ENCODE data around the gene PTPN11. TPM values are rescaled to one million over a fixed set of nuclear protein-coding genes. Genes with fewer than 3 reads are reported as not detected.

The PTPN11 gene
- polyA plus RNA-seq, 1 donor (not counting 4 experiments of a cell fraction or from before 2014, with no cell fraction given), result 95.3 TPM

- no peak for FAIRE-seq
- H3K4me1 ChIP-seq (ENCODE audit: control insufficient read depth, extremely low read depth, insufficient read depth, low read length), result no peaks in the 10 kb centered on the region
- dilution Hi-C loops (cut with MboI; ENCODE audit: extremely low pct_ligation_motif_present, low sequenced_read_pairs), result no loop called here
- H4K20me1 ChIP-seq (ENCODE audit: control insufficient read depth, extremely low read depth, insufficient read depth, low read length), result no peaks in the 10 kb centered on the region
- no peaks in the 10 kb centered on the region for H3K9me1 ChIP-seq (ENCODE audit: control insufficient read depth, extremely low read depth, insufficient read depth, low read length)
- H3K4me3 ChIP-seq (ENCODE audit: control insufficient read depth in 2 of 3, extremely low read depth in 1 of 3, insufficient read depth in 2 of 3, low read depth in 1 of 3, low read length in 3 of 3), result no peak overlapping the region
- no peak overlapping the region for H2AFZ ChIP-seq (ENCODE audit: control insufficient read depth, low read length)
- no peaks in the 10 kb centered on the region for H3K79me2 ChIP-seq (ENCODE audit: control insufficient read depth, insufficient read depth, low read length)
- H3K9me3 ChIP-seq (ENCODE audit: control insufficient read depth, low read depth, low read length), result no peaks in the 10 kb centered on the region
- H3K27me3 ChIP-seq (ENCODE audit: control insufficient read depth, extremely low read depth, insufficient read depth, low read length), result no peaks in the 10 kb centered on the region
- TF ChIP-seq EZH2 (IDR thresholded peaks at IDR 0.05; ENCODE audit: low read length) (no peak), CTCF (optimal IDR thresholded peaks at IDR 0.05 in 1 of 3, IDR thresholded peaks at IDR 0.05 in 1 of 3, conservative IDR thresholded peaks at IDR 0.05 in 1 of 3; ENCODE audit: extremely low read depth in 1 of 3, insufficient read depth in 2 of 3, low read length in 3 of 3) (no peak)
- H3K4me2 ChIP-seq (ENCODE audit: control insufficient read depth, extremely low read depth, insufficient read depth, low read depth, low read length), result no peak overlapping the region
- H3K36me3 ChIP-seq (ENCODE audit: control insufficient read depth in 2 of 2, extremely low read depth in 1 of 2, insufficient read depth in 2 of 2, low read length in 2 of 2), result peaks cover 23 to 25% of the 10 kb centered on the region in 2 experiments
- no peak overlapping the region for H3K9ac ChIP-seq (ENCODE audit: control insufficient read depth, extremely low read depth, insufficient read depth, low read length)
- no peak for DNase-seq (ENCODE audit: low read depth, low spot score)
- no peak overlapping the region for H3K27ac ChIP-seq (ENCODE audit: control insufficient read depth, insufficient read depth, low read length)
These were observed 67.6 kb downstream of the PTPN11 start for GRCh38 chr12:112486361-112486760.

GRCh38 chr12:112488257-112488876 lies 69.6 kb downstream of the PTPN11 start:
- no peak for DNase-seq (ENCODE audit: low read depth, low spot score)
- H3K9me1 ChIP-seq (ENCODE audit: control insufficient read depth, extremely low read depth, insufficient read depth, low read length), result no peaks in the 10 kb centered on the region
- no peak overlapping the region for H3K4me3 ChIP-seq (ENCODE audit: control insufficient read depth in 2 of 3, extremely low read depth in 1 of 3, insufficient read depth in 2 of 3, low read depth in 1 of 3, low read length in 3 of 3)
- no peaks in the 10 kb centered on the region for H3K4me1 ChIP-seq (ENCODE audit: control insufficient read depth, extremely low read depth, insufficient read depth, low read length)
- no peaks in the 10 kb centered on the region for H3K9me3 ChIP-seq (ENCODE audit: control insufficient read depth, low read depth, low read length)
- H2AFZ ChIP-seq (ENCODE audit: control insufficient read depth, low read length), result no peak overlapping the region
- no peak overlapping the region for H3K9ac ChIP-seq (ENCODE audit: control insufficient read depth, extremely low read depth, insufficient read depth, low read length)
- no peak for FAIRE-seq
- no peak for TF ChIP-seq EZH2 (IDR thresholded peaks at IDR 0.05; ENCODE audit: low read length)
- no peak for TF ChIP-seq CTCF (optimal IDR thresholded peaks at IDR 0.05 in 1 of 3, IDR thresholded peaks at IDR 0.05 in 1 of 3, conservative IDR thresholded peaks at IDR 0.05 in 1 of 3; ENCODE audit: extremely low read depth in 1 of 3, insufficient read depth in 2 of 3, low read length in 3 of 3)
- peaks cover 17 to 21% of the 10 kb centered on the region in 2 experiments for H3K36me3 ChIP-seq (ENCODE audit: control insufficient read depth in 2 of 2, extremely low read depth in 1 of 2, insufficient read depth in 2 of 2, low read length in 2 of 2)
- dilution Hi-C loops (cut with MboI; ENCODE audit: extremely low pct_ligation_motif_present, low sequenced_read_pairs), result no loop called here
- no peak overlapping the region for H3K27ac ChIP-seq (ENCODE audit: control insufficient read depth, insufficient read depth, low read length)
- H3K4me2 ChIP-seq (ENCODE audit: control insufficient read depth, extremely low read depth, insufficient read depth, low read depth, low read length), result no peak overlapping the region
- no peaks in the 10 kb centered on the region for H3K27me3 ChIP-seq (ENCODE audit: control insufficient read depth, extremely low read depth, insufficient read depth, low read length)
- no peaks in the 10 kb centered on the region for H4K20me1 ChIP-seq (ENCODE audit: control insufficient read depth, extremely low read depth, insufficient read depth, low read length)
- no peaks in the 10 kb centered on the region for H3K79me2 ChIP-seq (ENCODE audit: control insufficient read depth, insufficient read depth, low read length)
